T-helper 2 cell treated with Interferon-gamma antibody and Interleukin-4, amounts not matched to agents 5 μg/mL and 100 μg/mL, for 36 hours (primary cell): ENCODE results near the gene MAGI3.

Experiments used
- DNase-seq: peaks from one replicate; pipeline ENCODE4 v3.0.0; 2021; ENCODE audit warnings: low spot score
- H3K27ac Mint-ChIP-seq: one replicate; pipeline ENCODE4 v1.8.0; 2021; ENCODE audit warnings: mild to moderate bottlenecking, mixed read lengths
- H3K27me3 Mint-ChIP-seq: one replicate; pipeline ENCODE4 v1.8.0; 2021; ENCODE audit warnings: low read depth, mixed read lengths
- H3K36me3 Mint-ChIP-seq: one replicate; pipeline ENCODE4 v1.8.0; 2021; ENCODE audit warnings: low read depth, mixed read lengths
- H3K4me1 Mint-ChIP-seq: one replicate; pipeline ENCODE4 v1.8.0; 2021; ENCODE audit warnings: low read depth, mixed read lengths
- H3K4me3 Mint-ChIP-seq: one replicate; pipeline ENCODE4 v1.8.0; 2022; ENCODE audit warnings: mild to moderate bottlenecking, moderate library complexity, mixed read lengths
- H3K9me3 Mint-ChIP-seq: one replicate; pipeline ENCODE4 v1.8.0; 2021; ENCODE audit warnings: mixed read lengths

The MAGI3 gene

DNA sequence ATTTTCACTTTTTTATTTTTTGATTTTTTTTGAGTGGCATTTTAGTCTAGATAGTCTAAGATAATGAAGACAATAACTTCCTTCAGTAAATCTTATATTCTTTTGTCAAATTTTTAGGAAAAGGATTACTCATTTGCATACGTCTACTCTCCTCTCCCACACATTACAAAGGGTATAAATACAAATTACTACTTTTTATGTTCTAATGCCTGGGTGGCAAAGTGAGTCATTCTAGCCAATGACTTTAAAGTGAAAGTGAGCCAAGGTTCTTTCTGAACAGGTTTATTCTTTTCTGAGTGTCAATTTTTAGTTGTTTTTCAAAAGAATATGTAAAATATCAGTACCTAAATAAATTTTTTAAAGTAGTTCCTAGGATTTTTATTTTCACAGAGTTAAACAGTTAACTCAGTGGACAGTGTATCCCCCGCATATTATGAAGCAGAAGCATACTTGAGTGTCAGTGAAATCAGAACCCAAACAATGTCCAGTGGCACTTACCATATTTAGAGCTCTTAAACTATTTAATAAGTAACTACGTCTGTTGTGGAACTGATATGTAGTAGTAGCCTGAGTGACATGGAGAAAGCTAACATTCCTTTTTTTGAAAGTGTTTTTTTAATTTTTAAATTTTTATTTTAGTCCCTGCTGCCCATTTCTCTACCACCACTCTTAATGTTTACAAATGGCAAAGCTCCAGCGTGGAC lies 227.3 kb downstream of the MAGI3 start:
- Mint-ChIP-seq H3K4me1 (no peaks in the 10 kb centered on the region), H3K36me3 (no peaks in the 10 kb centered on the region)

DNA sequence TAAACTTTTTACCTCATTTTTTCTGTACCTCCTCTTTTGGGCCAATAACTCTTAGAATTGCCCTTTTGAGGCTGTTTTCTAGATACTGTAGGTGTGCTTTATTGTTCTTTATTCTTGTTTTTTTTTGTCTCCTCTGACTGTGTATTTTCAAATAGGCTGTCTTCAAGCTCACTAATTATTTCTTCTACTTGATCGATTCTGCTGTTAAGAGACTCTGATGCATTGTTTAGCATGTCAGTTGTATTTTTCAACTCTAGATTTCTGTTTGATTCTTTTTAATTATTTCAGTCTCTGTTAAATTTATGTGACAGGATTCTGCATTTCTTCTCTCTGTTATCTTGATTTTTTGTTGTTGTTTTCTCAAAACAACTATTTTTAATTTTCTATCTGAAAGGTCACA lies 238.7 kb downstream of the MAGI3 start:
- Mint-ChIP-seq H3K27ac (no peak overlapping the region), H3K36me3 (no peaks in the 10 kb centered on the region), H3K9me3 (peaks cover 23% of the 10 kb centered on the region), H3K4me1 (no peaks in the 10 kb centered on the region), H3K4me3 (no peak overlapping the region), H3K27me3 (no peaks in the 10 kb centered on the region)
- DNase-seq = no peak

More for the DNA sequence above, 227.3 kb downstream of the MAGI3 start:
- H3K9me3 Mint-ChIP-seq = no peaks in the 10 kb centered on the region
- DNase-seq = no peak
- H3K27ac Mint-ChIP-seq = no peak overlapping the region
- H3K4me3 Mint-ChIP-seq = no peak overlapping the region
- H3K27me3 Mint-ChIP-seq = no peaks in the 10 kb centered on the region

DNA sequence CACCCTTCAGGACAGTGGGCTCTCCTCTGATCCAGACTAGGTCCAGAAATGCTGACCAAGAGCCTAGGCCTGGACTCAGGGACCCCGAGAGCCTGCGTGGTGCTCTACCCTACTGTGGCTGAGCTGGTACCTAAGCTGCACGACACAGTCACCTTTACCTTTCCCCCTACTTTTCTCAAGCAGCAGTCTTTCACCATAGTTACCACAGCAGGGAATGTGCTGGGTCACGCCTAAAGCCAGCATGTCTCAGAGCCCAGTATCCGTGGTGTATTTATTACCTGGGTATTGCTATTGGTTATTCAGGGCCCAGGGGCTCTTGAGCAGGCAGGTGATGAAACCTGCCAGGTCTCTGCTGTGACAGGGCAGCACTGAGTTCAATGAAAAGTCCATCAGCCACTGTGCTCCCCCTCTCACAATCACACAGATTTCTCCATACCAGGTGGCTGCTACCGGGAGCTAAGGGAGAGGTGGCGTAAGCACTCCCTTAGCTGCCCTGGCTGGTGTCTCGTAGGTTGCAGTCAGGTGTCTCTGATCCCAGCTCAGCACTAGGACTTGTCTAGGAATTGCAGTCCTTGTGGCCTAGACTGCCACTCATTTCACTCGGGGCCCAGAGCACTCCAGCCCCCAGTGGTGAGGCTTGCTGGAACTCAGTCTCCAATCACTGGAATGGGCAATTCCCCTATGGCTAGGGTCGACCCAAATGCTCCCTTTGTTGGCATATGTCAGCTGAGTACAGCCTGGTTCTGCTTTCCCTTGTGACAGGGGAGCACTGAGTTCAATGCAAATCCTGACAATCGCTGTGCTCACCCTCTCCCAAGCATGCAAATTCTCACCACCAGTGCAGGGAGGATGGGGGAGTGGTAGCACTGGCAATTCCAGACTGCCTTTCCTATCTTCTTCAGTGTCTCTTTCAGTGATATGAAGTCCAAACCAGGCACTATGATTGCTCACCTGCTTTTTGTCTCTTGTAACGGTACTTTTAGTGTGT lies 240.3 kb downstream of the MAGI3 start:
- Mint-ChIP-seq H3K27me3 (no peaks in the 10 kb centered on the region), H3K27ac (no peak overlapping the region), H3K4me1 (no peaks in the 10 kb centered on the region), H3K36me3 (no peaks in the 10 kb centered on the region), H3K4me3 (no peak overlapping the region), H3K9me3 (peaks cover 23% of the 10 kb centered on the region)
- no peak for DNase-seq

DNA sequence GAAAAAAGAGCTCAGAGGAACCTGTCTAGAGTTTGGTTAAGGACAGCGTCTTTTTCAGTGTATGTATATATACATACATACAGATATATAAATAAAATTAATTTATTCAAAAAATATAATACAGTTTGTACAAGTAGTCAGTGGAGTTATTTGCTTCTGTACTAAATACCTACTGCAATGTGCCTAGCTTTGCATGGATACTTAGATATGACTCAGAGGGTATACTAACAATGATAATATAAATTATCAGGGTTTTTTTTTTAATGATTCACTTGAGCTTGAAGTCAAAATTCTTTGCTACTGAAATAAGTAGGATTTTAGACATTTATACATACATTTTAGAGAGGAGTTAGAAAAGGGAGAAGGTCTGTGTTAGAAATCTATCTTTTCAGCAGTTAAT lies 251.1 kb downstream of the MAGI3 start:
- Mint-ChIP-seq H3K4me1 (no peaks in the 10 kb centered on the region), H3K4me3 (no peak overlapping the region), H3K27ac (no peak overlapping the region), H3K9me3 (no peaks in the 10 kb centered on the region), H3K27me3 (no peaks in the 10 kb centered on the region), H3K36me3 (no peaks in the 10 kb centered on the region)
- DNase-seq = no peak

DNA sequence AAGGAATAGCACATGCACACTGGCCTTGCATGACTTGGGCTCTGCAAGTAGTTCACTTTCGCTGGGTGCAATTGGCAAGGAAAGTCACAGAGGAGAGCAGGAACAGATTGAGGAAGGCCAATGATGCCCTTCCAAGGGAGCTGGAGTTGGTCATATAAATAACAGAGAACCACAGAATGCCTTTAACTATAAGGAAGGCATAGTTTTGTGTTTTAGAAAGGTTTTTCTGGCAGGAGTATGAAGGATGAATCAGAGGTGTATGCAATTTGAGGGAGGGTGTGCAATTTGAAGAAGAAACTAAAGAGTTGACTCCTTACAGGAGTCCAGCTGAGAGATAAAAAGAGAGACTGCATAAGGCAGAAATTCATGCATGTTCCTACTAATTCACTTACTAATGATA lies 256.8 kb downstream of the MAGI3 start:
- H3K4me1 Mint-ChIP-seq = no peaks in the 10 kb centered on the region
- no peaks in the 10 kb centered on the region for H3K36me3 Mint-ChIP-seq
- H3K27ac Mint-ChIP-seq = no peak overlapping the region
- H3K4me3 Mint-ChIP-seq = no peak overlapping the region
- H3K9me3 Mint-ChIP-seq = no peaks in the 10 kb centered on the region
- DNase-seq = no peak
- no peaks in the 10 kb centered on the region for H3K27me3 Mint-ChIP-seq

DNA sequence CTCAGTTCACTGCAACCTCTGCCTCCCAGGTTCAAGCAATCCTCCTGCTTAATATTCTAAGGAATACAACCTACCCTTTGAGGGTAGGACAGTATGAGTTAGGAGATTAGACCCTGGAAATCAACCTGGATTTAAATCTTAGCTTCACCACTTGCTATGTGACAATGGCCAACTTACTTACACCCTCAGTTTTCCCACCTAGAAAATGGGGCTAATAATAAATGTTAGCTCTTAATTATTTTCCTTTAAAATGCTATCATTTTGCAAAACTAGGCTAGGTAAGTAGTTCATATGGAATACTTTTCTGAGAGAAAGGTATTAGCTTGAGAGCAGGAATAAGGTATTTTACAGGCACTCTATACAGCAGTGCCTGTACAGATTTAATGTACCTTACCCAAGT lies 258.2 kb downstream of the MAGI3 start:
- Mint-ChIP-seq H3K36me3 (no peaks in the 10 kb centered on the region), H3K4me1 (no peaks in the 10 kb centered on the region), H3K9me3 (no peaks in the 10 kb centered on the region), H3K27me3 (no peaks in the 10 kb centered on the region), H3K27ac (no peak overlapping the region), H3K4me3 (no peak overlapping the region)
- DNase-seq = no peak

DNA sequence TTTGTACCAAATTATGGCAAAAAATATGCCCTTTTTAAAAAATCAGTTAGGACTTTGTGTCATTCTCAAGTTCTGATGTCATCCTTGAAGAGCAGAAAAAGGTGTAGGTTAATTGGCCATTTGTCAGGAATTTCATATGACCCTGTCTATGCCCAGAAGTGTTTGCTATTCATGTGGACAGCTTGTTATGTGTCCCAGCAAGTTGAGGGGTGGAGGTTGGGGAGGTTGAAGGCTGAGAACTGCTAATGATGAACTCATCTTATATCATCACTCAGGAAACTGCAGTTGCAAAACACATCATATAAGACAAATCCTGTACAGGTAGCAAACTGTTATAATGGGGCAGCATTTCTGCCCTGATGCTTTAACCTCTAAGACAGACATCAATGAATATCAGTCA lies 262.5 kb downstream of the MAGI3 start:
- H3K36me3 Mint-ChIP-seq = no peaks in the 10 kb centered on the region
- no peaks in the 10 kb centered on the region for H3K27me3 Mint-ChIP-seq
- no peaks in the 10 kb centered on the region for H3K9me3 Mint-ChIP-seq
- no peak overlapping the region for H3K4me3 Mint-ChIP-seq
- H3K27ac Mint-ChIP-seq = no peak overlapping the region
- H3K4me1 Mint-ChIP-seq = no peaks in the 10 kb centered on the region
- no peak for DNase-seq

DNA sequence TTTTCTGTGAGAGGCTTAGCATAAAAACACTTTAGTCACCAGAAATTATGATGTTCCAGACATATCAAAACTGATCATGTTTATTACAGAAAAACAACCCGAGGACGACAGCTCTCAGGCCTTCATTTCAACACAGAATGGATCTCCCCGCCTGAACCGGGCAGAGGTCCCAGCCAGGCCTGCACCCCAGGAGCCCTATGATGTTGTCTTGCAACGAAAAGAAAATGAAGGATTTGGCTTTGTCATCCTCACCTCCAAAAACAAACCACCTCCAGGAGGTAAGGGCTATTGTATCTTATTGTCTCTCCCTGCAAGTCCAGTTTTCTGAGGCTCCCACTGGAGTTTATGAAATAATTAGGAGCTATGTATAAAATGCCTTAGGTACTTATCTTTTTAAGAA lies 263.4 kb downstream of the MAGI3 start:
- Mint-ChIP-seq H3K27ac (no peak overlapping the region), H3K4me1 (no peaks in the 10 kb centered on the region), H3K27me3 (no peaks in the 10 kb centered on the region)

DNA sequence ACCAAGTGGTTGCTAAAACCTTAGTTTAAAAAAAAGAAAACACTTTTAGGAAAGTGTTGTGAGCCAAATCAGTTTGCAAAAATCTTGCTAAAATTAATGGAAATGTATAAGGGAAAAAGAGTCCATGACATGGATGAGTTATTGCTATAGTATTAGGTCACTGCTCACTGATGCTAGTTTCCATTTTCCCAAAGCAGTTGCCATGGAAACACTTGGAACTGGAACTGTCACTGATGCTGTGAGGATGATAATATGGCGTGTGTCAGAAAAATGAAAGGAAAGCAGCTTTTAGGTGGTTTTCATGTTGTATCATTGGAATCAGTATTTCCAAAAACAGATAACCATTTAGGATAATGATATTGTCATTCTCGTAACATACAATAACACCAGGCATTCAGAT lies 264.6 kb downstream of the MAGI3 start:
- DNase-seq = no peak
- Mint-ChIP-seq H3K4me1 (no peaks in the 10 kb centered on the region), H3K4me3 (no peak overlapping the region), H3K27ac (no peak overlapping the region), H3K36me3 (no peaks in the 10 kb centered on the region), H3K9me3 (no peaks in the 10 kb centered on the region), H3K27me3 (no peaks in the 10 kb centered on the region)

More for the DNA sequence above, 263.4 kb downstream of the MAGI3 start:
- Mint-ChIP-seq H3K4me3 (no peak overlapping the region), H3K9me3 (no peaks in the 10 kb centered on the region), H3K36me3 (no peaks in the 10 kb centered on the region)
- no peak for DNase-seq

DNA sequence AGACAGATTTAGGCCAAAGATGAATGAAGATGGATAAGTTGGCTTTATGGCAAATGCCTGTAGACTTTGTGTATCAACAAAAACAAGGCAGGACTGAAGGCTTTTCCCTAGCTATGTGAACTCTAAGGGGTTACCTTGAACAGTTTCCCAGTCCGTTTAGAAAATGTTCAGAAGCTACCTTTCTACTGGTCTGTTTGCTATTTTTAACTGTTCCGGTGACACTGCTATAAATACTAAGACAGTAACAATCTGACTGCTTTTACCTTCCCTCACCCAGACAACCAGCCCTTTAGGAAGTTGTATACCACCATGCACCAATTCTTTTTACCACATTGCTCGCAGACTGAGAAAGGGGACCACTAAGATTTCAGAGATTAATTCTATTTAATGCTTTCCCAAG lies 266.8 kb downstream of the MAGI3 start:
- no peak for DNase-seq
- H3K9me3 Mint-ChIP-seq = no peaks in the 10 kb centered on the region
- H3K27me3 Mint-ChIP-seq = no peaks in the 10 kb centered on the region
- H3K4me1 Mint-ChIP-seq = no peaks in the 10 kb centered on the region
- no peaks in the 10 kb centered on the region for H3K36me3 Mint-ChIP-seq
- H3K27ac Mint-ChIP-seq = no peak overlapping the region
- H3K4me3 Mint-ChIP-seq = no peak overlapping the region

DNA sequence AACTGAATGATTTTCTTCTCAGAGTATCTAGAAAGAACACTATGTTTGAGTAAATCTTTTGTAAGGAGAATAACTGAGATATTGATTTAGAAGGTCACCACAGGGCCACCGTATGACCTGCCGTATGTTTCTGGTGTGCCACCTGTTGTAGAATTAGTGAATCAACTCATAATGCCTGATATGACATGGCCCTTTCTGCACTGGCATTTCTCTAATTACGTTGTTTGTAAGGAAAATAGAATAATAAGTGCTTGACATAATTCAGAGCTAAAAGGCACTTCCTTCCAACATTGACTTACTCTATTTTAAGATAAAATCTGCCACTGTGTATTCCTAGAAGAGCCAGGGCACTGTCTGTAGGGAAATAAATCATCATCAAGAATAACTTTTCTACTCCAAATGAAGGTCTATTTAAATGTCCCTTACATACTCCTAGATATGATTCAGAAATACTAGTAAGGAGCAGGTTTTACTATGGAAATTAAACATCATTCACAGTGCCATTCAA lies 267.3 kb downstream of the MAGI3 start:
- Mint-ChIP-seq H3K36me3 (no peaks in the 10 kb centered on the region), H3K4me3 (no peak overlapping the region), H3K27ac (no peak overlapping the region), H3K9me3 (no peaks in the 10 kb centered on the region), H3K27me3 (no peaks in the 10 kb centered on the region), H3K4me1 (no peaks in the 10 kb centered on the region)
- DNase-seq = no peak

DNA sequence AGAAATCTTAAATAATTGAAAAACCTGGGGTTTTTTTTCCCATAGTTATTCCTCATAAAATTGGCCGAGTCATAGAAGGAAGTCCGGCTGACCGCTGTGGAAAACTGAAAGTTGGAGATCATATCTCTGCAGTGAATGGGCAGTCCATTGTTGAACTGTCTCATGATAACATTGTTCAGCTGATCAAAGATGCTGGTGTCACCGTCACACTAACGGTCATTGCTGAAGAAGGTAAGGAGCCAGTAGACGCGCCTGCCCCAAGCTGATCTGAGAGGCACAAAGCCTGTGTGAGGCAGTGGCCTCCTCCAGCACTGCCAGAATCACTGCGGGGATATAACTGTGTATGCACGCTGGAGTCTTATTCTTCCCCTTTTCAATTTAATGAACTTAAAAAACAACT lies 268.7 kb downstream of the MAGI3 start:
- H3K4me1 Mint-ChIP-seq = no peaks in the 10 kb centered on the region
- H3K4me3 Mint-ChIP-seq = no peak overlapping the region
- H3K9me3 Mint-ChIP-seq = no peaks in the 10 kb centered on the region
- H3K36me3 Mint-ChIP-seq = no peaks in the 10 kb centered on the region
- DNase-seq = no peak
- H3K27ac Mint-ChIP-seq = no peak overlapping the region
- H3K27me3 Mint-ChIP-seq = no peaks in the 10 kb centered on the region

DNA sequence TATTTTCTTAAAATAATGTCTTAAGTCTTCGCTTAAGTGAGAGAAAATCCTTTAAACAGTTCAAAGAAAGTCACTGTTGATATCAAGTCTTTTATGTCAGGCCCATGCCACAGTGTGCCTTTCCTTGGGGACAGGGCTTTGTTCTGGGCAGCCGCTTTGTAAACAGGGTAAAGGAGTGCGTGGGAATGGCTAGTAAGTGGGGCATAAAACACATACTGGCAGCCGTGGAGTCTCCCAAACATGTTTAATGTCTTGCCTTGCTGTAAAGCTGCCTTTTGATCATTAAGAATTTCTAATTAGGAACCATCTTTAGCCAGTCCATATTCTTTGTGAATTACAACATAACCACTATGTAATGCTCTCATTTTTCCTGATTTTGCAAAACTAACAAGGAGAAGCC lies 269.2 kb downstream of the MAGI3 start:
- H3K27me3 Mint-ChIP-seq = no peaks in the 10 kb centered on the region
- no peaks in the 10 kb centered on the region for H3K4me1 Mint-ChIP-seq
- no peak overlapping the region for H3K4me3 Mint-ChIP-seq
- H3K9me3 Mint-ChIP-seq = no peaks in the 10 kb centered on the region
- H3K27ac Mint-ChIP-seq = no peak overlapping the region
- no peak for DNase-seq
- H3K36me3 Mint-ChIP-seq = no peaks in the 10 kb centered on the region

DNA sequence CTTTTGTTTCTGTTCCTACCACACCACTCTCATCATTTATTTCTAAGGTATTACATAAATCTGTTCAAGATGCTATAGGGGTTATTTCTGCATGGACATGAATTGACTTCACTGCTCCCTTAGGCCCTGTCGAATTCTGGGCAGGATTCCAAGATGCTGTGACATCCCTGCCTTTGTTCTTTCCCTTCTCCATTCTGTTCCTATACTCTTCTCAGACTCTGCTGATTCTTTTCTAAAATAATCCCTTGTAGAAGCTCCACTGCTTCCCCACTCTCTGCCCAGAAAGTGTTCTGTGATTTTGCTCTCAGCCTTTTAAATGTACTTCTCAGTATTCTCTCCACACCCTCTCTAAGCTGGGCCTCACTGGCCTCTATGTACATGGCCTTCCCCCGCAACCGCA lies 269.8 kb downstream of the MAGI3 start:
- no peaks in the 10 kb centered on the region for H3K9me3 Mint-ChIP-seq
- no peak overlapping the region for H3K4me3 Mint-ChIP-seq

More for the DNA sequence above, 269.8 kb downstream of the MAGI3 start:
- H3K27me3 Mint-ChIP-seq = no peaks in the 10 kb centered on the region
- no peaks in the 10 kb centered on the region for H3K4me1 Mint-ChIP-seq
- H3K36me3 Mint-ChIP-seq = no peaks in the 10 kb centered on the region
- no peak for DNase-seq
- H3K27ac Mint-ChIP-seq = no peak overlapping the region
